ENCODE measurements around the gene MLXIP. TPM values are rescaled to one million over a fixed set of nuclear protein-coding genes. Genes with fewer than 3 reads are reported as not detected.

MLXIP gene
- total RNA-seq, 2 experiments from 2014 or later, result 27.5 to 44.7 TPM

DNA sequence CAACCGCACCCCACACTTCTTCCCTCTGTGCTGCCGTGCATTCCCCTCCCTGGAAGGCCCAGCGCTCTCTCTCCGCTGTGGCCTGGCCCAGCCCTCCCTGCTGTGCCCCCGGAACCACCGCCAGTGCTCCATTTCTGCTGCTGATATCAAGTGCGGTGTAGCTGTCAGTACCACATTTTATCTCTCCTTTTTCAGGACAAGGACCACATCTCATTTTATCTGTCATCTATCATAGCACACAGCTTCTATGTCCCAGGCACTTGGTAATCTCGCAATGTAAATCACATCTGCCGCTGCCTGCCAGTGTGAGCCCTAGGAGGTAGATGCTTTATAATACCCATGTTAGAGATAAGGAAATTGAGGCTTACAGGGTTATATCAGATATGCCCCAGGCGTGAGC lies 77.1 kb downstream of the MLXIP start:
- no TSS peak for BruUV-seq (replicated peaks)
- no peak overlapping the region for H3K4me2 ChIP-seq (ENCODE audit: low read length)
- ChIA-PET POLR2A (no interaction called here), CTCF (ENCODE audit: unreplicated experiment) (no interaction called here)
- H3K36me3 ChIP-seq (ENCODE audit: insufficient read depth, low read length), result no peaks in the 10 kb centered on the region
- no peaks in the 10 kb centered on the region for H3K79me2 ChIP-seq (ENCODE audit: insufficient read depth, low read depth, low read length)
- no peaks in the 10 kb centered on the region for H4K20me1 ChIP-seq (ENCODE audit: insufficient read depth, low read length)
- TF ChIP-seq EZH2phosphoT487 (IDR thresholded peaks at IDR 0.05; ENCODE audit: borderline replicate concordance, low read depth, low read length), result no peak
- TF ChIP-seq, protein P1, sequence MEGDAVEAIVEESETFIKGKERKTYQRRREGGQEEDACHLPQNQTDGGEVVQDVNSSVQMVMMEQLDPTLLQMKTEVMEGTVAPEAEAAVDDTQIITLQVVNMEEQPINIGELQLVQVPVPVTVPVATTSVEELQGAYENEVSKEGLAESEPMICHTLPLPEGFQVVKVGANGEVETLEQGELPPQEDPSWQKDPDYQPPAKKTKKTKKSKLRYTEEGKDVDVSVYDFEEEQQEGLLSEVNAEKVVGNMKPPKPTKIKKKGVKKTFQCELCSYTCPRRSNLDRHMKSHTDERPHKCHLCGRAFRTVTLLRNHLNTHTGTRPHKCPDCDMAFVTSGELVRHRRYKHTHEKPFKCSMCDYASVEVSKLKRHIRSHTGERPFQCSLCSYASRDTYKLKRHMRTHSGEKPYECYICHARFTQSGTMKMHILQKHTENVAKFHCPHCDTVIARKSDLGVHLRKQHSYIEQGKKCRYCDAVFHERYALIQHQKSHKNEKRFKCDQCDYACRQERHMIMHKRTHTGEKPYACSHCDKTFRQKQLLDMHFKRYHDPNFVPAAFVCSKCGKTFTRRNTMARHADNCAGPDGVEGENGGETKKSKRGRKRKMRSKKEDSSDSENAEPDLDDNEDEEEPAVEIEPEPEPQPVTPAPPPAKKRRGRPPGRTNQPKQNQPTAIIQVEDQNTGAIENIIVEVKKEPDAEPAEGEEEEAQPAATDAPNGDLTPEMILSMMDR (conservative IDR thresholded peaks at IDR 0.05; ENCODE audit: low read length), result no peak
- no peak overlapping the region for H3K4me3 ChIP-seq (ENCODE audit: low read depth, low read length, poor library complexity, severe bottlenecking)
- no peaks in the 10 kb centered on the region for H3K9me2 ChIP-seq (ENCODE audit: insufficient read depth, low read length)
- H3K4me1 ChIP-seq (ENCODE audit: insufficient read depth, low read length, poor library complexity, severe bottlenecking), result no peaks in the 10 kb centered on the region
- H3K27ac ChIP-seq (ENCODE audit: low read depth, low read length, poor library complexity, severe bottlenecking), result no peak overlapping the region
- H2AFZ ChIP-seq (ENCODE audit: low read length), result no peak overlapping the region
- intact Hi-C loops (cut with micrococcal nuclease; ENCODE audit: unreplicated experiment), result no loop called here
- no peak for DNase-seq (ENCODE audit: low spot score)
- no peaks in the 10 kb centered on the region for H3K9me3 ChIP-seq (ENCODE audit: low read length)

DNA sequence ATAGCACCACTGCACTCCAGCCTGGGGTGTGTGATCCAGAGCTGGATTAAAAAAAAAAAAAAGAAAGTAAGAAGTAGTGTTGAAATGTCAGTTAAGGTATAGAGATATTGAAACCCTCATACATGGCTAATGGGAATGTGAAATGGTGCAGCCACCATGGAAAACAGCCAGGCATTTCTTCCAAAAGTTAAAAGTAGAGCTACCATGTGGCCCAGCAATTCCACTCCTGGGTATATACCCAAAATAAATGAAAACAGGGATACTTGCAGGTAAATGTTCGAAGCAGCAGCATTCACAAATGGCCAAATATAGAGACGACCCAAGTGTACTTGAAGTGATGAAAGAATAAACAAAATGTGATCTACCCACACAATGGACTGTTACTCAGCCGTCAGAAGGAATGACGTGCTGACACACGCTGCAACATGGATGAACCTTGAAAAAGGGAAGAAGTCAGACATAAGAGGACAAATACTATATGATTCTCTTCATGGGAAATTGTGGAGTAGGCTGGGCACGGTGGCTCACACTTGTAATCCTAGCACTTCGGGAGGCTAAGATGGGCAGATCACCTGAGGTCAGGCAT lies 80.2 kb downstream of the MLXIP start:
- Histone ChIP-seq H3K9me2 (ENCODE audit: insufficient read depth, low read length) (no peaks in the 10 kb centered on the region), H2AFZ (ENCODE audit: low read length) (no peak overlapping the region), H4K20me1 (ENCODE audit: insufficient read depth, low read length) (no peaks in the 10 kb centered on the region), H3K27ac (ENCODE audit: low read depth, low read length, poor library complexity, severe bottlenecking) (no peak overlapping the region), H3K9me3 (ENCODE audit: low read length) (no peaks in the 10 kb centered on the region), H3K4me1 (ENCODE audit: insufficient read depth, low read length, poor library complexity, severe bottlenecking) (no peaks in the 10 kb centered on the region), H3K79me2 (ENCODE audit: insufficient read depth, low read depth, low read length) (no peaks in the 10 kb centered on the region), H3K4me2 (ENCODE audit: low read length) (no peak overlapping the region), H3K4me3 (ENCODE audit: low read depth, low read length, poor library complexity, severe bottlenecking) (no peak overlapping the region), H3K36me3 (ENCODE audit: insufficient read depth, low read length) (no peaks in the 10 kb centered on the region)
- CTCF ChIA-PET (ENCODE audit: unreplicated experiment), result no interaction called here
- BruUV-seq (replicated peaks), result no TSS peak
- TF ChIP-seq EZH2phosphoT487 (IDR thresholded peaks at IDR 0.05; ENCODE audit: borderline replicate concordance, low read depth, low read length), result no peak
- TF ChIP-seq, protein P1 (conservative IDR thresholded peaks at IDR 0.05; ENCODE audit: low read length), result no peak
- intact Hi-C loops (cut with micrococcal nuclease; ENCODE audit: unreplicated experiment), result no loop called here
- POLR2A ChIA-PET, result no interaction called here
- no peak for DNase-seq (ENCODE audit: low spot score)

DNA sequence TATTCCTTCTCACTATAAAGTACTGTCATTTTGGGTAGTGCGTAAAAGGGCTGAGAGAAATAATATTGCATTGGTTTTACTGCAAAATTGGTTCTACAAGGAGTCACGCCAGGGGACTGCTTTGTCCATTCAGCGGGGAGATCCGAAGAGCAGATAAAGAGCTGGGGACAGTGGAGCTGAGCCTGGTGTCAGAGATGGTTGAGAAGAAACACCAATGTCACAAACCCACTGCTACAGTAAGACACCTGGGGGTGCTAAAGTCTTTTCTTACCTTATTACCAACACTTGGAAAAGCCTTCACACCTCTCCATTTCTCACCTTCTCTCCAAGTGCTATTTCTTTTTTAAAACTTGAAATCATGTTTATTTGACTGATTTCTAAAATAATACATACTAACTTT lies 81.3 kb downstream of the MLXIP start:
- no peak overlapping the region for H3K4me3 ChIP-seq (ENCODE audit: low read depth, low read length, poor library complexity, severe bottlenecking)
- no peak overlapping the region for H3K27ac ChIP-seq (ENCODE audit: low read depth, low read length, poor library complexity, severe bottlenecking)
- H3K4me2 ChIP-seq (ENCODE audit: low read length), result no peak overlapping the region
- no peak for TF ChIP-seq EZH2phosphoT487 (IDR thresholded peaks at IDR 0.05; ENCODE audit: borderline replicate concordance, low read depth, low read length)
- TF ChIP-seq, protein P1 (conservative IDR thresholded peaks at IDR 0.05; ENCODE audit: low read length), result peak; percentile 63
- peak; percentile 23 for DNase-seq (ENCODE audit: low spot score)
- no peaks in the 10 kb centered on the region for H4K20me1 ChIP-seq (ENCODE audit: insufficient read depth, low read length)
- no TSS peak for BruUV-seq (replicated peaks)
- H3K4me1 ChIP-seq (ENCODE audit: insufficient read depth, low read length, poor library complexity, severe bottlenecking), result no peaks in the 10 kb centered on the region
- no peaks in the 10 kb centered on the region for H3K9me2 ChIP-seq (ENCODE audit: insufficient read depth, low read length)
- H3K36me3 ChIP-seq (ENCODE audit: insufficient read depth, low read length), result no peaks in the 10 kb centered on the region
- CTCF ChIA-PET (ENCODE audit: unreplicated experiment), result no interaction called here
- H3K9me3 ChIP-seq (ENCODE audit: low read length), result no peaks in the 10 kb centered on the region
- no peaks in the 10 kb centered on the region for H3K79me2 ChIP-seq (ENCODE audit: insufficient read depth, low read depth, low read length)
- POLR2A ChIA-PET, result no interaction called here
- intact Hi-C loops (cut with micrococcal nuclease; ENCODE audit: unreplicated experiment), result no loop called here
- H2AFZ ChIP-seq (ENCODE audit: low read length), result no peak overlapping the region

All from OCI-LY7 (cell line).